ENCODE data around the gene ZNF488.

DNA sequence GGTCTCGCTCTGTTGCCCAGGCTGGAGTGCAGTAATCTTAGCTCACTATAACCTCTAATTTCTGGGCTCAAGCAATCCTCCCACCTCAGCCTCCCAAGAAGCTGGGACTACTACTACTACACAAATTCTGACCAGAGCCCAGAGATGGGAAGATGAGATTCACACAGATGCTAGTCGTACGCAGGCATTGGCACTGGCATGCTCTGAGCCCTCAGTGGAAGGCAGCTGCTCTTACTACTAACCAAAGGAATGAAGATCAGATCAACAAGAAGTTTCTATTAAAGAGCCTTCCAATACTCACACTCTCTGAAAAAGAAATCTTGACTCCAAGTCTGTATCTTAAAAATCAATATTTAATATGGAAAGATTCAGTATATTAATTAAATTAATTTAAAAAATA, 51.1 kb downstream of the ZNF488 start:
- no peak for TF ChIP-seq ZNF302 (CRISPR knock-in tag; IDR thresholded peaks at IDR 0.05)
- TF ChIP-seq EP300 (IDR thresholded peaks at IDR 0.05) = no peak
- TF ChIP-seq, protein P1, sequence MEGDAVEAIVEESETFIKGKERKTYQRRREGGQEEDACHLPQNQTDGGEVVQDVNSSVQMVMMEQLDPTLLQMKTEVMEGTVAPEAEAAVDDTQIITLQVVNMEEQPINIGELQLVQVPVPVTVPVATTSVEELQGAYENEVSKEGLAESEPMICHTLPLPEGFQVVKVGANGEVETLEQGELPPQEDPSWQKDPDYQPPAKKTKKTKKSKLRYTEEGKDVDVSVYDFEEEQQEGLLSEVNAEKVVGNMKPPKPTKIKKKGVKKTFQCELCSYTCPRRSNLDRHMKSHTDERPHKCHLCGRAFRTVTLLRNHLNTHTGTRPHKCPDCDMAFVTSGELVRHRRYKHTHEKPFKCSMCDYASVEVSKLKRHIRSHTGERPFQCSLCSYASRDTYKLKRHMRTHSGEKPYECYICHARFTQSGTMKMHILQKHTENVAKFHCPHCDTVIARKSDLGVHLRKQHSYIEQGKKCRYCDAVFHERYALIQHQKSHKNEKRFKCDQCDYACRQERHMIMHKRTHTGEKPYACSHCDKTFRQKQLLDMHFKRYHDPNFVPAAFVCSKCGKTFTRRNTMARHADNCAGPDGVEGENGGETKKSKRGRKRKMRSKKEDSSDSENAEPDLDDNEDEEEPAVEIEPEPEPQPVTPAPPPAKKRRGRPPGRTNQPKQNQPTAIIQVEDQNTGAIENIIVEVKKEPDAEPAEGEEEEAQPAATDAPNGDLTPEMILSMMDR (IDR thresholded peaks at IDR 0.05) = no peak
- TF ChIP-seq SMC3 (IDR thresholded peaks at IDR 0.05) = no peak
- TF ChIP-seq POLR2A (IDR thresholded peaks at IDR 0.05; ENCODE audit: low read length) = no peak
- TF ChIP-seq CEBPB (IDR thresholded peaks at IDR 0.05) = no peak
- no peak for TF ChIP-seq JUN (IDR thresholded peaks at IDR 0.05)
- TF ChIP-seq ZSCAN20 (CRISPR knock-in tag; IDR thresholded peaks at IDR 0.05) = no peak
- TF ChIP-seq, protein P2, sequence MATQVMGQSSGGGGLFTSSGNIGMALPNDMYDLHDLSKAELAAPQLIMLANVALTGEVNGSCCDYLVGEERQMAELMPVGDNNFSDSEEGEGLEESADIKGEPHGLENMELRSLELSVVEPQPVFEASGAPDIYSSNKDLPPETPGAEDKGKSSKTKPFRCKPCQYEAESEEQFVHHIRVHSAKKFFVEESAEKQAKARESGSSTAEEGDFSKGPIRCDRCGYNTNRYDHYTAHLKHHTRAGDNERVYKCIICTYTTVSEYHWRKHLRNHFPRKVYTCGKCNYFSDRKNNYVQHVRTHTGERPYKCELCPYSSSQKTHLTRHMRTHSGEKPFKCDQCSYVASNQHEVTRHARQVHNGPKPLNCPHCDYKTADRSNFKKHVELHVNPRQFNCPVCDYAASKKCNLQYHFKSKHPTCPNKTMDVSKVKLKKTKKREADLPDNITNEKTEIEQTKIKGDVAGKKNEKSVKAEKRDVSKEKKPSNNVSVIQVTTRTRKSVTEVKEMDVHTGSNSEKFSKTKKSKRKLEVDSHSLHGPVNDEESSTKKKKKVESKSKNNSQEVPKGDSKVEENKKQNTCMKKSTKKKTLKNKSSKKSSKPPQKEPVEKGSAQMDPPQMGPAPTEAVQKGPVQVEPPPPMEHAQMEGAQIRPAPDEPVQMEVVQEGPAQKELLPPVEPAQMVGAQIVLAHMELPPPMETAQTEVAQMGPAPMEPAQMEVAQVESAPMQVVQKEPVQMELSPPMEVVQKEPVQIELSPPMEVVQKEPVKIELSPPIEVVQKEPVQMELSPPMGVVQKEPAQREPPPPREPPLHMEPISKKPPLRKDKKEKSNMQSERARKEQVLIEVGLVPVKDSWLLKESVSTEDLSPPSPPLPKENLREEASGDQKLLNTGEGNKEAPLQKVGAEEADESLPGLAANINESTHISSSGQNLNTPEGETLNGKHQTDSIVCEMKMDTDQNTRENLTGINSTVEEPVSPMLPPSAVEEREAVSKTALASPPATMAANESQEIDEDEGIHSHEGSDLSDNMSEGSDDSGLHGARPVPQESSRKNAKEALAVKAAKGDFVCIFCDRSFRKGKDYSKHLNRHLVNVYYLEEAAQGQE (IDR thresholded peaks at IDR 0.05) = no peak
- TF ChIP-seq RAD21 (conservative IDR thresholded peaks at IDR 0.05 in 1 of 2, IDR thresholded peaks at IDR 0.05 in 1 of 2) = no peak
- TF ChIP-seq RFX5 (IDR thresholded peaks at IDR 0.05) = no peak
- no peak for TF ChIP-seq CHD2 (IDR thresholded peaks at IDR 0.05; ENCODE audit: low read length, partially characterized antibody)
- no peak for TF ChIP-seq NFE2L2 (conservative IDR thresholded peaks at IDR 0.05; ENCODE audit: low read length)

Data from A549 (cell line).